DOHH2 (cell line): ENCODE measurements around the gene SRRM2.

ENCODE experiments used
- CTCF ChIP-seq: fragments of 200-600 bp; sonication (generic); IDR thresholded peaks from one replicate; pipeline ENCODE4 v1.5.1; 2014; ENCODE audit warnings: antibody characterized with exemption, mild to moderate bottlenecking, low read depth, low read length; ENCODE audit not compliant: poor library complexity, severe bottlenecking
- EZH2phosphoT487 ChIP-seq: fragments of 200-600 bp; sonication (generic); IDR thresholded peaks from 2 replicates; pipeline ENCODE4 v1.6.1; 2017; ENCODE audit warnings: borderline replicate concordance, mild to moderate bottlenecking, antibody characterized with exemption, low read length, moderate library complexity, mixed read lengths

- TF ChIP-seq CTCF, result no peak
- no peak for TF ChIP-seq EZH2phosphoT487
Observed at GRCh38 chr16:2706085-2706484, 46.4 kb upstream of the SRRM2 start.
